T-cell (primary cell): Measurements from ENCODE around the gene LDLRAD2. TPM values are rescaled to one million over a fixed set of nuclear protein-coding genes. Genes with fewer than 3 reads are reported as not detected.

ENCODE experiments used
- ATAC-seq, 4 experiments: fragments of 200-7000 bp in 3 of 4; fragments of 150-1000 bp in 1 of 4; cut with Tn5 transposase; replicated peaks in 1 of 4; 1 replicate in 3 of 4; 2 replicates in 1 of 4; pipeline ENCODE4 v1.10.0; 2021; ENCODE audit warnings: moderate library complexity in 3 of 4, mild to moderate bottlenecking in 2 of 4, moderate number of reproducible peaks in 1 of 4
- CTCF ChIA-PET, 2 donors: fragments of 300-600 bp; sonication (Branson Sonifier 250); formaldehyde crosslinking; loops; one replicate each; lab custom pipeline; 2022; ENCODE audit warnings: antibody characterized with exemption in 2 of 2; lab: Charles Lee
- POLR2A ChIA-PET, 2 donors: fragments of 300-600 bp; sonication (Branson Sonifier 250); formaldehyde crosslinking; loops; one replicate each; lab custom pipeline; 2022; ENCODE audit warnings: antibody characterized with exemption in 2 of 2; lab: Charles Lee
- DNase-seq, 35 experiments: peaks; one replicate each; pipeline versions ENCODE4 v3.0.0 to v3.0.0-alpha.2; 2013 to 2023
- H3K27ac ChIP-seq: one replicate; pipeline ENCODE4 v1.5.1; 2013; ENCODE audit warnings: low read length
- H3K27me3 ChIP-seq, 2 experiments: replicated peaks in 1 of 2; 1 replicate in 1 of 2; 2 replicates in 1 of 2; pipeline versions ENCODE4 v1.6.1 to v1.7.0; 2013; ENCODE audit warnings: low read length in 1 of 2, mixed read lengths in 1 of 2; ENCODE audit not compliant: control insufficient read depth in 2 of 2, insufficient read depth in 2 of 2; ENCODE audit errors: extremely low read depth in 1 of 2
- H3K36me3 ChIP-seq, 2 donors: 1 replicate in 1 of 2; 2 replicates in 1 of 2; pipeline versions ENCODE4 v1.6.1 to v1.7.0; 2013; ENCODE audit warnings: low read length in 1 of 2; ENCODE audit not compliant: control insufficient read depth in 2 of 2, insufficient read depth in 1 of 2; ENCODE audit errors: extremely low read depth in 1 of 2
- H3K4me1 ChIP-seq, 2 experiments: 1 replicate in 1 of 2; 2 replicates in 1 of 2; pipeline versions ENCODE4 v1.6.1 to v1.7.0; 2013; ENCODE audit warnings: low read length in 2 of 2, mixed read lengths in 1 of 2; ENCODE audit not compliant: insufficient read depth in 2 of 2, control insufficient read depth in 1 of 2; ENCODE audit errors: extremely low read depth in 1 of 2
- H3K4me3 ChIP-seq, 2 donors: 1 replicate in 1 of 2; 2 replicates in 1 of 2; pipeline versions ENCODE4 v1.5.1 to v1.7.0; 2013; ENCODE audit warnings: mild to moderate bottlenecking in 2 of 2, low read length in 1 of 2, moderate library complexity in 1 of 2; ENCODE audit not compliant: control insufficient read depth in 1 of 2; ENCODE audit errors: extremely low read depth in 1 of 2
- H3K9me3 ChIP-seq: 2 replicates; pipeline ENCODE4 v1.7.0; 2013
- H3K27ac Mint-ChIP-seq, 2 donors: one replicate each; pipeline ENCODE4 v1.8.0; 2020 to 2021; ENCODE audit warnings: mild to moderate bottlenecking in 2 of 2, mixed read lengths in 2 of 2
- H3K27me3 Mint-ChIP-seq, 2 donors: one replicate each; pipeline ENCODE4 v1.8.0; 2021 to 2022; ENCODE audit warnings: mixed read lengths in 2 of 2
- H3K36me3 Mint-ChIP-seq: one replicate; pipeline ENCODE4 v1.8.0; 2021; ENCODE audit warnings: mixed read lengths
- H3K4me1 Mint-ChIP-seq, 3 donors: one replicate each; pipeline ENCODE4 v1.8.0; 2020 to 2022; ENCODE audit warnings: mixed read lengths in 3 of 3, mild to moderate bottlenecking in 1 of 3
- H3K4me3 Mint-ChIP-seq, 3 donors: one replicate each; pipeline ENCODE4 v1.8.0; 2020 to 2022; ENCODE audit warnings: mild to moderate bottlenecking in 3 of 3, mixed read lengths in 3 of 3, moderate library complexity in 3 of 3
- H3K9me3 Mint-ChIP-seq, 3 donors: one replicate each; pipeline ENCODE4 v1.8.0; 2020 to 2022; ENCODE audit warnings: mixed read lengths in 3 of 3
- WGBS: methylation state at CpG from one replicate; pipeline ENCODE4 v1.1.5; 2013; ENCODE audit warnings: missing lambda C conversion rate; ENCODE audit not compliant: insufficient coverage; 5-methylcytosine and 5-hydroxymethylcytosine counted together
- total RNA-seq, 35 experiments: library from RNA in 6 of 35; stranded (reverse) in 6 of 35; fragments of 120-200 nt in 1 of 35; gene quantifications; one replicate each; pipeline versions ENCODE4 v1.2.1 to v1.2.4 and lab custom pipeline; 2013 to 2026

Gene LDLRAD2
- total RNA-seq, 5 donors from 2014 or later (not counting 1 experiment from before 2014, with no cell fraction given): 0.07 to 0.13 TPM; not detected in 3

- CTCF ChIA-PET: interaction anchor here in 1 of 2 donors (0.6 kb wide), 1 partner anchor 258 kb away, joined by 5 read pairs; no protein-coding TSS in a partner anchor
- Histone ChIP-seq H3K4me1 (no peaks in the 10 kb centered on the region), H3K4me3 (no peak overlapping the region), H3K9me3 (no peaks in the 10 kb centered on the region), H3K27me3 (no peaks in the 10 kb centered on the region), H3K36me3 (no peaks in the 10 kb centered on the region), H3K27ac (no peak overlapping the region)
- DNase-seq (no peak), ATAC-seq (no peak)
- no peaks in the 10 kb centered on the region for H3K36me3 Mint-ChIP-seq
- peaks cover 5 to 7% (median 7%) of the 10 kb centered on the region in 3 donors for H3K9me3 Mint-ChIP-seq
- POLR2A ChIA-PET: no interaction called here
- no peaks in the 10 kb centered on the region for H3K27me3 Mint-ChIP-seq
- H3K4me1 Mint-ChIP-seq: peaks cover 0 to 2% (median 0%) of the 10 kb centered on the region in 3 donors
- no CpG with 5 or more reads among the region's 2 CpGs for WGBS
- H3K27ac Mint-ChIP-seq: no peak overlapping the region
- no peak overlapping the region for H3K4me3 Mint-ChIP-seq
These were observed 19.0 kb upstream of the LDLRAD2 start for GRCh38 chr1:21793104-21793503.

- ATAC-seq (no peak), DNase-seq (no peak)
- H3K27ac ChIP-seq: no peak overlapping the region
- no peak overlapping the region for H3K27ac Mint-ChIP-seq
- no peak overlapping the region for H3K4me3 Mint-ChIP-seq
- CTCF ChIA-PET: no interaction called here
- no peaks in the 10 kb centered on the region for H3K36me3 Mint-ChIP-seq
- peaks cover 5 to 7% (median 7%) of the 10 kb centered on the region in 3 donors for H3K9me3 Mint-ChIP-seq
- H3K4me1 Mint-ChIP-seq: peaks cover 0 to 2% (median 0%) of the 10 kb centered on the region in 3 donors
- H3K9me3 ChIP-seq: no peaks in the 10 kb centered on the region
- no peak overlapping the region for H3K4me3 ChIP-seq
- H3K4me1 ChIP-seq: no peaks in the 10 kb centered on the region
- no peaks in the 10 kb centered on the region for H3K27me3 Mint-ChIP-seq
- H3K36me3 ChIP-seq: no peaks in the 10 kb centered on the region
- no peaks in the 10 kb centered on the region for H3K27me3 ChIP-seq
- WGBS: 76% methylated on average over 2 of the region's 2 CpGs
- POLR2A ChIA-PET: interaction anchor here in 1 of 2 donors (0.7 kb wide), 1 partner anchor 654 kb away, joined by 9 read pairs; no protein-coding TSS in a partner anchor
These were observed 17.4 kb upstream of the LDLRAD2 start for GRCh38 chr1:21794656-21795055.

- no peaks in the 10 kb centered on the region for H3K9me3 ChIP-seq
- Mint-ChIP-seq H3K27me3 (no peaks in the 10 kb centered on the region), H3K27ac (no peak overlapping the region), H3K9me3 (peaks cover 5 to 7% (median 7%) of the 10 kb centered on the region in 3 donors), H3K36me3 (no peaks in the 10 kb centered on the region), H3K4me3 (no peak overlapping the region), H3K4me1 (peaks cover 0 to 2% (median 0%) of the 10 kb centered on the region in 3 donors)
- H3K4me1 ChIP-seq: no peaks in the 10 kb centered on the region
- no peaks in the 10 kb centered on the region for H3K27me3 ChIP-seq
- no peak overlapping the region for H3K4me3 ChIP-seq
- H3K27ac ChIP-seq: no peak overlapping the region
- ChIA-PET CTCF (no interaction called here), POLR2A (interaction anchor here in 1 of 2 donors (0.7 kb wide), 1 partner anchor 654 kb away, joined by 9 read pairs; no protein-coding TSS in a partner anchor)
- ATAC-seq (no peak), DNase-seq (no peak)
- H3K36me3 ChIP-seq: no peaks in the 10 kb centered on the region
- 100% methylated on average over 4 of the region's 6 CpGs for WGBS
These were observed 17.0 kb upstream of the LDLRAD2 start for GRCh38 chr1:21795075-21795474.

GRCh38 chr1:21799730-21800129, 12.3 kb upstream of the LDLRAD2 start:
- Histone ChIP-seq H3K9me3 (no peaks in the 10 kb centered on the region), H3K27me3 (no peaks in the 10 kb centered on the region), H3K4me3 (no peak overlapping the region), H3K27ac (no peak overlapping the region), H3K36me3 (no peaks in the 10 kb centered on the region), H3K4me1 (no peaks in the 10 kb centered on the region)
- DNase-seq: no peak
- WGBS: no CpG with 5 or more reads among the region's 5 CpGs
- peaks cover 3% of the 10 kb centered on the region in 2 donors for H3K27me3 Mint-ChIP-seq
- no peak overlapping the region for H3K27ac Mint-ChIP-seq
- POLR2A ChIA-PET: interaction anchor here in 1 of 2 donors (0.6 kb wide), 1 partner anchor 29 kb away, joined by 6 read pairs; no protein-coding TSS in a partner anchor
- CTCF ChIA-PET: interaction anchor here in 1 of 2 donors (0.7 kb wide), 1 partner anchor 30 kb away, joined by 3 read pairs; no protein-coding TSS in a partner anchor
- H3K4me1 Mint-ChIP-seq: no peaks in the 10 kb centered on the region
- no peaks in the 10 kb centered on the region for H3K36me3 Mint-ChIP-seq
- no peak overlapping the region for H3K4me3 Mint-ChIP-seq
- peaks cover 3 to 4% (median 4%) of the 10 kb centered on the region in 3 donors for H3K9me3 Mint-ChIP-seq
- no peak for ATAC-seq

- H3K4me3 Mint-ChIP-seq: no peak overlapping the region
- CTCF ChIA-PET: no interaction called here
These were observed 11.0 kb upstream of the LDLRAD2 start for GRCh38 chr1:21801100-21801499.

GRCh38 chr1:21804536-21804935, 7.5 kb upstream of the LDLRAD2 start:
- Histone ChIP-seq H3K4me1 (no peaks in the 10 kb centered on the region), H3K9me3 (no peaks in the 10 kb centered on the region), H3K4me3 (no peak overlapping the region), H3K36me3 (no peaks in the 10 kb centered on the region), H3K27me3 (peaks cover 0 to 14% of the 10 kb centered on the region in 2 experiments), H3K27ac (no peak overlapping the region)
- Mint-ChIP-seq H3K4me3 (no peak overlapping the region), H3K36me3 (no peaks in the 10 kb centered on the region), H3K4me1 (no peaks in the 10 kb centered on the region), H3K9me3 (no peaks in the 10 kb centered on the region), H3K27ac (no peak overlapping the region), H3K27me3 (peaks cover 3% of the 10 kb centered on the region in 2 donors)
- ChIA-PET POLR2A (no interaction called here), CTCF (no interaction called here)
- DNase-seq: no peak
- WGBS: no CpG with 5 or more reads among the region's 2 CpGs
- no peak for ATAC-seq

More at GRCh38 chr1:21801100-21801499, 11.0 kb upstream of the LDLRAD2 start:
- Mint-ChIP-seq H3K36me3 (no peaks in the 10 kb centered on the region), H3K27ac (no peak overlapping the region), H3K4me1 (no peaks in the 10 kb centered on the region), H3K9me3 (no peaks in the 10 kb centered on the region), H3K27me3 (peaks cover 3% of the 10 kb centered on the region in 2 donors)
- H3K36me3 ChIP-seq: no peaks in the 10 kb centered on the region
- DNase-seq (no peak), ATAC-seq (no peak)
- H3K27ac ChIP-seq: no peak overlapping the region
- WGBS: 81% methylated on average over 4 of the region's 4 CpGs
- POLR2A ChIA-PET: no interaction called here
- H3K9me3 ChIP-seq: no peaks in the 10 kb centered on the region
- no peak overlapping the region for H3K4me3 ChIP-seq
- no peaks in the 10 kb centered on the region for H3K4me1 ChIP-seq
- peaks cover 0 to under 1% of the 10 kb centered on the region in 2 experiments for H3K27me3 ChIP-seq
